Esophagus muscularis mucosa (tissue), 4 donors: ENCODE data around the gene LSM3.

Source experiments
- CTCF ChIP-seq, 3 experiments: fragments of 200-600 bp in 2 of 3; fragments of 450-650 bp in 1 of 3; sonication (generic) in 2 of 3; IDR thresholded peaks; one replicate each; pipeline ENCODE4 v1.5.1; 2017 to 2019; ENCODE audit warnings: antibody characterized with exemption in 3 of 3, mild to moderate bottlenecking in 2 of 3, moderate library complexity in 1 of 3
- EP300 ChIP-seq: sonication (generic); formaldehyde crosslinking; IDR thresholded peaks from one replicate; pipeline ENCODE4 v1.6.1; 2017; ENCODE audit warnings: antibody characterized with exemption
- POLR2A ChIP-seq: fragments of 450-650 bp; IDR thresholded peaks from one replicate; pipeline ENCODE4 v1.6.1; 2017; ENCODE audit warnings: antibody characterized with exemption, moderate library complexity, mild to moderate bottlenecking, low read depth
- POLR2AphosphoS5 ChIP-seq, 2 donors: sonication (generic); formaldehyde crosslinking; IDR thresholded peaks; one replicate each; pipeline ENCODE4 v1.6.1; 2017; ENCODE audit warnings: antibody characterized with exemption in 2 of 2

DNA sequence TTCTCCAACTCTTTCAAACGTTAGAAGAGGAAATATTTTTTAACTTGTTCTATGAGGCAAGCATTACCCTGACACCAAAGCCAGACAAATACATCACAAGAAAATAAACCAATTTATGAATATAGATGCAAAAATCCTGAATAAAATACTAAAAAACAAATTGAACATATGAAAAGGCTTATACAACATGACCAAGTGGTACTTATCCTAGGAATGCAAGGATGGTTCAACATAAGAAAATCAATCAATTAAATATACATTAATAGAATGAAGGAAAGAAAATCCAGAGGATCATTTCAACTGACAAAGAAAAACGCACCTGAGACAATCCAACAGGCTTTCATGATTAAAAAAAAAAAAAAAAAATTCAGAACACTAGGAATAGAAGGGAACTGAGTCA is 17.3 kb upstream of the LSM3 start:
- TF ChIP-seq CTCF (IDR thresholded peaks at IDR 0.05) (no peak), POLR2AphosphoS5 (IDR thresholded peaks at IDR 0.05) (no peak), POLR2A (no peak), EP300 (no peak)
